Measurements from ENCODE around the gene TAOK3.

Gene TAOK3

DNA sequence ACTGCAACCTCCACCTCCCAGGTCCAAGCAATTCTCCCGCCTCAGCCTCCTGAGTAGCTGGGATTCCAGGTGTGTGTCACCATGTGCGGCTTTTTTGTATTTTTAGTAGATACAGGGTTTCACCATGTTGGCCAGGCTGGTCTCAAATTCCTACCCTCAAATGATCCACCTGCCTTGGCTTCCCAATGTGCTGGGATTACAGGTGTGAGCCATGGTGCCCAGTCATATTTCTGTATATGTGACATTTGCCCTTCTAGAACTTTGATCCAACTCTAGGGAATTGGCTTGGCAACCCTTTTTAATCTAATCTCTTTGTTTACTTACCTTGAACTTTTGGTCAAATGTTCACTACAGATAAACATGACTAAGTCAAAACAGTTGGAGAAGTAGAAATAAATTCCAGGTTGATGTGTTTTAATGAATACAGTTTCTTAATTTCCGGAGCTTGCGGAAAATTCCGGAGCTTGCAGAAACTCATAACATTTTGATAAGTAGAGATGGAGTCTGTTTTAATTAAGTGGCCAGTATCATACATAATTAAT, 248.3 kb downstream of the TAOK3 start:
- no peak overlapping the region for H3K9ac ChIP-seq (ENCODE audit: low read depth, low read length, poor library complexity, severe bottlenecking)
- no peaks in the 10 kb centered on the region for H4K20me1 ChIP-seq (ENCODE audit: insufficient read depth, low read length, poor library complexity, severe bottlenecking)
- no peaks in the 10 kb centered on the region for H3K9me2 ChIP-seq (replicated peaks; ENCODE audit: low read depth, low read length)
- H3K79me2 ChIP-seq (ENCODE audit: insufficient read depth, low read length), result no peaks in the 10 kb centered on the region
- no peak overlapping the region for H2AFZ ChIP-seq (ENCODE audit: low read length)
- H3K36me3 ChIP-seq (ENCODE audit: insufficient read depth, low read length), result no peaks in the 10 kb centered on the region
- no peaks in the 10 kb centered on the region for H3K9me3 ChIP-seq (ENCODE audit: insufficient read depth, low read depth, low read length)
- no peaks in the 10 kb centered on the region for H3K27me3 ChIP-seq (ENCODE audit: insufficient read depth, low read length, poor library complexity, severe bottlenecking)
- no peak overlapping the region for H3K4me3 ChIP-seq (ENCODE audit: low read length, poor library complexity, severe bottlenecking)
- no peak overlapping the region for H3K4me2 ChIP-seq (ENCODE audit: low read depth, low read length, poor library complexity, severe bottlenecking)
- TF ChIP-seq, protein P1, sequence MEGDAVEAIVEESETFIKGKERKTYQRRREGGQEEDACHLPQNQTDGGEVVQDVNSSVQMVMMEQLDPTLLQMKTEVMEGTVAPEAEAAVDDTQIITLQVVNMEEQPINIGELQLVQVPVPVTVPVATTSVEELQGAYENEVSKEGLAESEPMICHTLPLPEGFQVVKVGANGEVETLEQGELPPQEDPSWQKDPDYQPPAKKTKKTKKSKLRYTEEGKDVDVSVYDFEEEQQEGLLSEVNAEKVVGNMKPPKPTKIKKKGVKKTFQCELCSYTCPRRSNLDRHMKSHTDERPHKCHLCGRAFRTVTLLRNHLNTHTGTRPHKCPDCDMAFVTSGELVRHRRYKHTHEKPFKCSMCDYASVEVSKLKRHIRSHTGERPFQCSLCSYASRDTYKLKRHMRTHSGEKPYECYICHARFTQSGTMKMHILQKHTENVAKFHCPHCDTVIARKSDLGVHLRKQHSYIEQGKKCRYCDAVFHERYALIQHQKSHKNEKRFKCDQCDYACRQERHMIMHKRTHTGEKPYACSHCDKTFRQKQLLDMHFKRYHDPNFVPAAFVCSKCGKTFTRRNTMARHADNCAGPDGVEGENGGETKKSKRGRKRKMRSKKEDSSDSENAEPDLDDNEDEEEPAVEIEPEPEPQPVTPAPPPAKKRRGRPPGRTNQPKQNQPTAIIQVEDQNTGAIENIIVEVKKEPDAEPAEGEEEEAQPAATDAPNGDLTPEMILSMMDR (conservative IDR thresholded peaks at IDR 0.05; ENCODE audit: low read length), result no peak
- no peak for TF ChIP-seq EZH2phosphoT487 (IDR thresholded peaks at IDR 0.05; ENCODE audit: borderline replicate concordance)
- H3F3A ChIP-seq (ENCODE audit: low read depth), result no peaks in the 10 kb centered on the region
- H3K4me1 ChIP-seq (ENCODE audit: insufficient read depth, low read length, poor library complexity, severe bottlenecking), result peaks cover 4% of the 10 kb centered on the region

DNA sequence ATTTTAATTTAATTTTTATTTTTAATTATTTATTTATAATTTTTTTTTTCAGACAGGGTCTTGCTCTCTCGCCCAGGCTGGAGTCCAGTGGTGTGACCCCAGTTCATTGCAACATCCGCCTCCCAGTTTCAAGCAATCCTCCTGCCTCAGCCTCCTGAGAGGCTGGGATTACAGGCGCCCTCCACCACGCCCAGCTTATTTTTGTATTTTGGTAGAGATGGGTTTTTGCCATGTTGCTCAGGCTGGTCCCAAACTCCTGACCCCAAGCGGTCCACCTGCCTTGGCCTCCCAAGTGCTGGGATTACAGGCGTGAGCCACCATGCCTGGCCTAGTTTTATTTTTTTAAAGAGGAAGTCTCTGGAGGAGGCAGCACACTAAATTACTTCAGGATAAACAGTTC, 250.4 kb downstream of the TAOK3 start:
- Histone ChIP-seq H3K9me3 (ENCODE audit: insufficient read depth, low read depth, low read length) (no peaks in the 10 kb centered on the region), H3K9me2 (replicated peaks; ENCODE audit: low read depth, low read length) (no peaks in the 10 kb centered on the region), H4K20me1 (ENCODE audit: insufficient read depth, low read length, poor library complexity, severe bottlenecking) (no peaks in the 10 kb centered on the region), H3F3A (ENCODE audit: low read depth) (no peaks in the 10 kb centered on the region), H3K4me2 (ENCODE audit: low read depth, low read length, poor library complexity, severe bottlenecking) (no peak overlapping the region), H3K27me3 (ENCODE audit: insufficient read depth, low read length, poor library complexity, severe bottlenecking) (no peaks in the 10 kb centered on the region), H3K4me3 (ENCODE audit: low read length, poor library complexity, severe bottlenecking) (no peak overlapping the region), H3K9ac (ENCODE audit: low read depth, low read length, poor library complexity, severe bottlenecking) (no peak overlapping the region), H3K36me3 (ENCODE audit: insufficient read depth, low read length) (no peaks in the 10 kb centered on the region), H2AFZ (ENCODE audit: low read length) (no peak overlapping the region), H3K4me1 (ENCODE audit: insufficient read depth, low read length, poor library complexity, severe bottlenecking) (peaks cover 4% of the 10 kb centered on the region), H3K79me2 (ENCODE audit: insufficient read depth, low read length) (no peaks in the 10 kb centered on the region)
- TF ChIP-seq, protein P1 (conservative IDR thresholded peaks at IDR 0.05; ENCODE audit: low read length), result no peak
- no peak for TF ChIP-seq EZH2phosphoT487 (IDR thresholded peaks at IDR 0.05; ENCODE audit: borderline replicate concordance)

DNA sequence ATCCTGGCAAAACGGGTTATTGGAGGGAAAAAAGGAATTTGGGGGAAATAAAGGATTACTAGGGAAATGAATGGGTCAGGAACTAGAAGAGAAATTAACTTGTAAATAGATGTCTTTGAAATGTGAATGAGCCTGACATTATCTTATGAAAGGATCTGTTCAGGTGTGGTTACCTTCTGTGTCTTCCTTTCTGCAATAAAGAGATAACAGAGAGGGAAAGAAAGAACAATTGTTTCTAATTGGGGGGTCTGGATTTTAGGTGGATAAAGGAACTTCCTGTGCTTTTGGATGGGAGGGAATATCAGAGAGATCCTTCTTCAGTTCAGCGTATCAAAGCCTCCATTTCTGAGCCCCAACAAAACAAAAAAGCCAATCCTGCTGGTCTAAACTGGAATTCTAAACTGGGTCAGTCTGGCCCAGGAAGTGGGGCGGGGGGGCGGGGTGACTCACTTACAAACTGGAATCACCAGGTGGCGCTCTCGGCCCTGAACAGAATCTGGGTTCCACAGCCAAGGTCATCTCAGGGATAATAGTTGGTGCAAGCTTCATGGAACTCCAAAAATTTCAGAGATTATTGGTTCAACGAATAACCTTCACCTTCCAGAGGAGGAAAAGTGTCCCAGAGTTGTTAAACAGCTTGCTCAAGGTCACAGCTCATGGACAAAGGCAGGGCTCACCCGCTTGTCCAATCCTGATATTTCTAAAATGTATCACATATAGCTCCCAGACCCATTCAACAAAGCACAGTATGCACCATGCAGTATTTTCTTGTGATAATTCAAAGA, 251.9 kb downstream of the TAOK3 start:
- Histone ChIP-seq H3K4me2 (ENCODE audit: low read depth, low read length, poor library complexity, severe bottlenecking) (no peak overlapping the region), H3K79me2 (ENCODE audit: insufficient read depth, low read length) (no peaks in the 10 kb centered on the region), H3F3A (ENCODE audit: low read depth) (no peaks in the 10 kb centered on the region), H3K4me1 (ENCODE audit: insufficient read depth, low read length, poor library complexity, severe bottlenecking) (peaks cover 4% of the 10 kb centered on the region), H3K27me3 (ENCODE audit: insufficient read depth, low read length, poor library complexity, severe bottlenecking) (no peaks in the 10 kb centered on the region), H3K9ac (ENCODE audit: low read depth, low read length, poor library complexity, severe bottlenecking) (peak overlapping the region; percentile 15), H3K4me3 (ENCODE audit: low read length, poor library complexity, severe bottlenecking) (no peak overlapping the region), H3K9me2 (replicated peaks; ENCODE audit: low read depth, low read length) (no peaks in the 10 kb centered on the region), H3K36me3 (ENCODE audit: insufficient read depth, low read length) (no peaks in the 10 kb centered on the region), H4K20me1 (ENCODE audit: insufficient read depth, low read length, poor library complexity, severe bottlenecking) (no peaks in the 10 kb centered on the region), H2AFZ (ENCODE audit: low read length) (peak overlapping the region; percentile 79), H3K9me3 (ENCODE audit: insufficient read depth, low read depth, low read length) (no peaks in the 10 kb centered on the region)
- TF ChIP-seq, protein P1 (conservative IDR thresholded peaks at IDR 0.05; ENCODE audit: low read length), result peak; percentile 49
- TF ChIP-seq EZH2phosphoT487 (IDR thresholded peaks at IDR 0.05; ENCODE audit: borderline replicate concordance), result no peak

Measured in Loucy (cell line).